HG02938 (cell line): Measurements from ENCODE around the gene NT5C1A.

Experiments
- ATAC-seq: cut with Tn5 transposase; IDR thresholded peaks from one replicate; pipeline ENCODE4 v1.9.1; 2021; ENCODE audit warnings: mild to moderate bottlenecking, moderate library complexity; ENCODE audit not compliant: unreplicated experiment

NT5C1A gene

GRCh38 chr1:39663559-39663958, 8.3 kb downstream of the NT5C1A start:
- ATAC-seq: no peak

GRCh38 chr1:39662861-39663260, 9.0 kb downstream of the NT5C1A start:
- ATAC-seq: no peak

- ATAC-seq: no peak
These were observed 12.4 kb downstream of the NT5C1A start for GRCh38 chr1:39659538-39659937.

GRCh38 chr1:39659110-39659509, 12.8 kb downstream of the NT5C1A start:
- no peak for ATAC-seq

GRCh38 chr1:39657923-39658485, 13.9 kb downstream of the NT5C1A start:
- ATAC-seq: peak; percentile 54

GRCh38 chr1:39657402-39657801, 14.5 kb downstream of the NT5C1A start:
- no peak for ATAC-seq

GRCh38 chr1:39656391-39656790, 15.5 kb downstream of the NT5C1A start:
- ATAC-seq: no peak

- no peak for ATAC-seq
These were observed 16.2 kb downstream of the NT5C1A start for GRCh38 chr1:39655578-39656268.

GRCh38 chr1:39654291-39654690, 17.6 kb downstream of the NT5C1A start:
- ATAC-seq: no peak

- ATAC-seq: no peak
These were observed 18.3 kb downstream of the NT5C1A start for GRCh38 chr1:39653546-39654031.

GRCh38 chr1:39652554-39652953, 19.4 kb downstream of the NT5C1A start:
- no peak for ATAC-seq

GRCh38 chr1:39652105-39652504, 19.8 kb downstream of the NT5C1A start:
- ATAC-seq: no peak

- ATAC-seq: no peak
These were observed 21.5 kb downstream of the NT5C1A start for GRCh38 chr1:39650431-39650830.

- no peak for ATAC-seq
These were observed 22.2 kb downstream of the NT5C1A start for GRCh38 chr1:39649636-39650185.

- ATAC-seq: no peak
These were observed 23.4 kb downstream of the NT5C1A start for GRCh38 chr1:39648496-39648895.

- ATAC-seq: no peak
These were observed 24.7 kb downstream of the NT5C1A start for GRCh38 chr1:39647247-39647646.

GRCh38 chr1:39646232-39647081, 25.4 kb downstream of the NT5C1A start:
- no peak for ATAC-seq

- ATAC-seq: no peak
These were observed 26.4 kb downstream of the NT5C1A start for GRCh38 chr1:39645411-39646043.

- no peak for ATAC-seq
These were observed 28.2 kb downstream of the NT5C1A start for GRCh38 chr1:39643705-39644104.

- no peak for ATAC-seq
These were observed 29.1 kb downstream of the NT5C1A start for GRCh38 chr1:39642796-39643195.

- ATAC-seq: no peak
These were observed 31.0 kb downstream of the NT5C1A start for GRCh38 chr1:39640861-39641260.
